ENCODE results near the gene WASF2.

Gene WASF2

GRCh38 chr1:27367160-27367650, 122.8 kb downstream of the WASF2 start:
- DNase-seq (ENCODE audit: low read depth), result no peak
- TF ChIP-seq CTCF (IDR thresholded peaks at IDR 0.05; ENCODE audit: insufficient read depth, low read depth, low read length, missing control alignments), result no peak
- peak overlapping the region; percentile 71 for H3K4me3 ChIP-seq (ENCODE audit: low read length)

- DNase-seq (ENCODE audit: low read depth), result peak; percentile 94
- peak within 1 kb of the TSS; percentile 71 for H3K4me3 ChIP-seq (ENCODE audit: low read length)
- TF ChIP-seq CTCF (IDR thresholded peaks at IDR 0.05; ENCODE audit: insufficient read depth, low read depth, low read length, missing control alignments), result peak; percentile 8
Observed at GRCh38 chr1:27366411-27367159, 123.4 kb downstream of the WASF2 start, which contains the start of gene MAP3K6. Gene MAP3K6, minus strand, starts transcription at chr1:27366961. Its CDS starts 364 bp downstream, at chr1:27366597.

GRCh38 chr1:27366113-27366410, 123.9 kb downstream of the WASF2 start:
- no peak for TF ChIP-seq CTCF (IDR thresholded peaks at IDR 0.05; ENCODE audit: insufficient read depth, low read depth, low read length, missing control alignments)
- H3K4me3 ChIP-seq (ENCODE audit: low read length), result peak overlapping the region; percentile 71
- peak; percentile 68 for DNase-seq (ENCODE audit: low read depth)

- no peak for TF ChIP-seq CTCF (IDR thresholded peaks at IDR 0.05; ENCODE audit: insufficient read depth, low read depth, low read length, missing control alignments)
- peak overlapping the region; percentile 71 for H3K4me3 ChIP-seq (ENCODE audit: low read length)
- DNase-seq (ENCODE audit: low read depth), result peak; percentile 91
Observed at GRCh38 chr1:27365372-27366112, 124.4 kb downstream of the WASF2 start.

- TF ChIP-seq CTCF (IDR thresholded peaks at IDR 0.05; ENCODE audit: insufficient read depth, low read depth, low read length, missing control alignments), result no peak
- peak overlapping the region; percentile 71 for H3K4me3 ChIP-seq (ENCODE audit: low read length)
- DNase-seq (ENCODE audit: low read depth), result no peak
Observed at GRCh38 chr1:27364696-27365371, 125.1 kb downstream of the WASF2 start.

- TF ChIP-seq CTCF (IDR thresholded peaks at IDR 0.05; ENCODE audit: insufficient read depth, low read depth, low read length, missing control alignments), result no peak
- no peak overlapping the region for H3K4me3 ChIP-seq (ENCODE audit: low read length)
Observed at GRCh38 chr1:27363766-27364695, 125.9 kb downstream of the WASF2 start.

More at GRCh38 chr1:27363766-27364695, 125.9 kb downstream of the WASF2 start:
- DNase-seq (ENCODE audit: low read depth), result no peak
